Heart left ventricle (tissue), 16 donors: ENCODE data around the gene FTCD. TPM values are rescaled to one million over a fixed set of nuclear protein-coding genes. Genes with fewer than 3 reads are reported as not detected.

Experiments
- ATAC-seq, 4 donors: fragments of 200-7000 bp; cut with Tn5 transposase; one replicate each; pipeline ENCODE4 v1.9.1; 2020 to 2022; ENCODE audit warnings: moderate library complexity in 4 of 4, mild to moderate bottlenecking in 3 of 4, moderate number of reproducible peaks in 1 of 4
- DNase-seq, 5 donors: peaks; one replicate each; pipeline ENCODE4 v3.0.0-alpha.2; 2020
- H3K27ac ChIP-seq, 12 donors: fragments of 200-600 bp; sonication (generic) in 4 of 12; one replicate each; pipeline versions ENCODE4 v1.5.0 to v1.8.0; 2016 to 2022; ENCODE audit warnings: mild to moderate bottlenecking in 2 of 12
- H3K27me3 ChIP-seq, 9 donors: fragments of 200-600 bp; sonication (generic) in 2 of 9; one replicate each; pipeline versions ENCODE4 v1.5.1 to v1.8.0; 2016 to 2022; ENCODE audit warnings: mild to moderate bottlenecking in 3 of 9
- H3K36me3 ChIP-seq, 9 donors: fragments of 200-600 bp; sonication (generic) in 2 of 9; one replicate each; pipeline versions ENCODE4 v1.5.0 to v1.8.0; 2018 to 2022; ENCODE audit warnings: mild to moderate bottlenecking in 2 of 9
- H3K4me1 ChIP-seq, 12 donors: fragments of 200-600 bp; sonication (generic) in 4 of 12; one replicate each; pipeline versions ENCODE4 v1.5.0 to v1.8.0; 2016 to 2022; ENCODE audit warnings: mild to moderate bottlenecking in 3 of 12
- H3K4me3 ChIP-seq, 12 donors: fragments of 200-600 bp; sonication (generic) in 4 of 12; one replicate each; pipeline versions ENCODE4 v1.5.0 to v1.8.0; 2017 to 2022; ENCODE audit warnings: mild to moderate bottlenecking in 9 of 12, moderate library complexity in 4 of 12
- H3K9me3 ChIP-seq, 12 donors: fragments of 200-600 bp; sonication (generic) in 4 of 12; one replicate each; pipeline versions ENCODE4 v1.5.0 to v1.8.0; 2016 to 2022; ENCODE audit warnings: mild to moderate bottlenecking in 1 of 12
- POLR2A ChIP-seq, 2 donors: fragments of 450-650 bp; IDR thresholded peaks; one replicate each; pipeline ENCODE4 v1.6.1; 2017; ENCODE audit warnings: antibody characterized with exemption in 2 of 2, mild to moderate bottlenecking in 2 of 2, moderate library complexity in 2 of 2
- WGBS, 4 donors: extraction: QIAGEN DNeasy Blood & Tissue Kit in 2 of 4; methylation state at CpG; one replicate each; pipeline versions ENCODE4 v1.1.5 to v1.1.7; 2013 to 2018; 5-methylcytosine and 5-hydroxymethylcytosine counted together
- intact Hi-C, 10 donors: fragments of 100-400 bp; cut with DNase I; formaldehyde crosslinking; loops; one replicate each; pipeline versions ENCODE4 v1.11.1 to v1.14.2; 2022
- polyA plus RNA-seq, 2 donors: library from polyadenylated mRNA; stranded (reverse); fragments of 200-250 nt; gene quantifications; one replicate each; pipeline ENCODE4 v1.2.3, GENCODE V29; 2013
- total RNA-seq, 9 donors: library from RNA; depleted of rRNA in 2 of 9; stranded (reverse); fragments of >200 nt in 2 of 9; fragmentation: NEBNext Ultra II Directional in 3 of 9; extraction: Animal tissue kit (Norgen Biotek cat#: 25700) in 3 of 9; gene quantifications; one replicate each; pipeline versions ENCODE4 v1.1.0 to v1.2.4, GENCODE V29; 2016 to 2023
- TF ChIP-seq, protein P1 (sequence below), 12 donors: fragments of 200-600 bp; sonication (generic) in 4 of 12; IDR thresholded peaks; one replicate each; pipeline versions ENCODE4 v1.5.0 to v1.8.0; 2018 to 2022; ENCODE audit warnings: antibody characterized with exemption in 12 of 12, mild to moderate bottlenecking in 5 of 12
- donor health status: ischemic (EF 13 %, LVEDD 7.1; RV severe dilation, severe dysfunction).
- donor health status: healthy with polysubstance abuse.
- donor health status: DM: no; HTN: yes; CAD: no.
- donor health status: DM: no; HTN: no; CAD: no.
- donor health status: ischemic (EF 25% LVEDD 6.9; RV normal size, moderate dysfunction).
- donor health status: ischemic (EF 25% LVEDD 5.7; RV mildly dilated, moderate dysfunction).
- donor health status: healthy.
- donor health status: DM: yes; HTN: yes; CAD: no.
- donor health status: ischemic (EF 35%, LVEDD 5.7; RV mildly dilated, moderate dysfunction).
- donor health status: nonischemic (EF 11% LVEDD 7.7; RV severe dilation, severe dysfunction).
- donor health status: DM: yes; HTN: yes; CAD: no.
- donor health status: PGD.
- donor health status: ischemic (EF 29% LVEDD 5.4; RV normal size, mild dysfunction).
- donor health status: nonischemic (EF 23%, LVEDD 6.1; RV moderate dilation, normal function).

FTCD gene
- total and polyA plus RNA-seq, 11 donors = 0.17 to 3.1 (median 1.2) TPM; not detected in 1

DNA sequence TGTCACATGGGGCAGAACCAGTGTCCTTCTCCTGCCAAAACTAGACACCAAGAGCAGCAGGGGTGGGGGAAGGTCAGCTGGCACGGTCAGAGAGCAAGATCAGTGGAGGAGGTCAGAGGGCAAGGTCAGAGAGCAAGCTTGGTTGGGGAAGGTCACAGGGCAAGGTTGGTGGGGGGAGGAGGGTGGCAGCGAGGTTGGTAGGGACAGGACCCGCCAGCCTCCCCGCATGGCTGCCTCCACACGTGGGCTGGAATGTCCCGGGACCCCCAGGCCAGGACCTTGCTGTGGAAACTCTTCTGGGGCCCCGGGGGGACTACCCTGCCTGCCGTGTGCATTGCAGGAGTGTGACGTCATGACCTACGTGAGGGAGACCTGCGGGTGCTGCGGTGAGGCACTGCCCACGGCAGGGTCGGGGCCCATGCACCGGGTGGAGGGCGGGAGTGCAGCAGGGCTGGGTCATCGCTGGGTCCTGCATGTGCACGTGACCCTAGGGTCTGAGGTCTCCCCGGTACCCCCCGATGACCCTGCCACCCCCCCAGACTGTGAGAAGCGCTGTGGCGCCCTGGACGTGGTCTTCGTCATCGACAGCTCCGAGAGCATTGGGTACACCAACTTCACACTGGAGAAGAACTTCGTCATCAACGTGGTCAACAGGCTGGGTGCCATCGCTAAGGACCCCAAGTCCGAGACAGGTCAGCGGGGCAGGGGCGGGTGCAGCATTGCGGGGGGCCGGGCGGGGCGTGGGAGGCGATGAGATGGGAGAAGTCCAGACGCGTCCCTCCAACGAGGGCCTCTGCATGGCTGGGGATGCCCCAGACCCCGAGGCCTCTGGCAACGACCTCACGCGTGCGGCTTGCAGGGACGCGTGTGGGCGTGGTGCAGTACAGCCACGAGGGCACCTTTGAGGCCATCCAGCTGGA lies 30.2 kb downstream of the FTCD start:
- Histone ChIP-seq H3K4me3 (no peak overlapping the region), H3K27ac (peak overlapping the region in 1 of 12 donors; percentile 24), H3K36me3 (peaks cover 0 to 75% (median 47%) of the 10 kb centered on the region in 9 donors), H3K27me3 (no peaks in the 10 kb centered on the region), H3K9me3 (no peaks in the 10 kb centered on the region), H3K4me1 (peaks cover 0 to 18% (median 5%) of the 10 kb centered on the region in 12 donors)
- TF ChIP-seq POLR2A (IDR thresholded peaks at IDR 0.05) = no peak
- TF ChIP-seq, protein P1, sequence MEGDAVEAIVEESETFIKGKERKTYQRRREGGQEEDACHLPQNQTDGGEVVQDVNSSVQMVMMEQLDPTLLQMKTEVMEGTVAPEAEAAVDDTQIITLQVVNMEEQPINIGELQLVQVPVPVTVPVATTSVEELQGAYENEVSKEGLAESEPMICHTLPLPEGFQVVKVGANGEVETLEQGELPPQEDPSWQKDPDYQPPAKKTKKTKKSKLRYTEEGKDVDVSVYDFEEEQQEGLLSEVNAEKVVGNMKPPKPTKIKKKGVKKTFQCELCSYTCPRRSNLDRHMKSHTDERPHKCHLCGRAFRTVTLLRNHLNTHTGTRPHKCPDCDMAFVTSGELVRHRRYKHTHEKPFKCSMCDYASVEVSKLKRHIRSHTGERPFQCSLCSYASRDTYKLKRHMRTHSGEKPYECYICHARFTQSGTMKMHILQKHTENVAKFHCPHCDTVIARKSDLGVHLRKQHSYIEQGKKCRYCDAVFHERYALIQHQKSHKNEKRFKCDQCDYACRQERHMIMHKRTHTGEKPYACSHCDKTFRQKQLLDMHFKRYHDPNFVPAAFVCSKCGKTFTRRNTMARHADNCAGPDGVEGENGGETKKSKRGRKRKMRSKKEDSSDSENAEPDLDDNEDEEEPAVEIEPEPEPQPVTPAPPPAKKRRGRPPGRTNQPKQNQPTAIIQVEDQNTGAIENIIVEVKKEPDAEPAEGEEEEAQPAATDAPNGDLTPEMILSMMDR (IDR thresholded peaks at IDR 0.05) = no peak
- ATAC-seq = no peak
- DNase-seq = peak; percentile 8 to 61 (median 22)
- intact Hi-C loops = no loop called here
- WGBS, 4 donors = 87 to 90% (median 90%) methylated on average over 33 to 49 of the region's 49 CpGs

DNA sequence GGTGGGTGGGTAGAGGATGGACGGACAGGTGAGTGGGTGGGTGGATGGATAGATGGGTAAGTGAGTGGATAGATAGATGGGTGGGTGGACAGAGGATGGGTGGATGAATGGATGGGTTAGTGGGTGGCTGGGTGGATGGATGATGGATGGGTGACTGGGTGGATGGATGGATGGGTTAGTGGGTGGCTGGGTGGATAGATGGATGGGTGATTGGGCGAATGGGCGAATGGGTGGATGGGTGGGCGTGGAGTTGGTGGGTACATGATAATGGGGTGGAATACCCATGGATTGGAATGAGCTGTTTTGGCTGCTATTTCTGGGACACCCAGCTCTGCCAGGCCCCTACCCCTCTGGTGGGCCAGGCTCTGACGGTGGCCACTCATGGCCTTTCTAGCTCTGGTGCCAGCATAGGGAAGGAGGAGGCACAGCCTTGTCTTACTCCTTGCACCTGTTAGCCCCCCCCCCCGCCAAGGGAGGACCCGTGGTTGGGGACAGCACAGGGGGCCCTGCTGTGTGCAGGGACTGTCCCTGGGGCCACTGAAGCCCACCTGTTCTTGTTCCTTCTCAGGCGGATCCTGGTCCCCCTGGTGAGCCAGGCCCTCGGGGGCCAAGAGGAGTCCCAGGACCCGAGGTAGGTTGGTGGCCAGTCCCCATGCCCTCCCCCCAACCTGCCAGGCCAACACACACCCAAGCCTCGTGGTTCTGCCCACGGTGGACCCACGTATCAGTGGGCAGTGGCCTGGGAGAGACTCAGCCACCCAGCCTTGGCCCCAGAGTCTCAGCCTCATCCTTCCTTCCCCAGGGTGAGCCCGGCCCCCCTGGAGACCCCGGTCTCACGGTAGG lies 31.1 kb downstream of the FTCD start:
- 90 to 96% (median 95%) methylated on average over 13 to 16 of the region's 16 CpGs for WGBS, 4 donors
- Histone ChIP-seq H3K4me3 (no peak overlapping the region), H3K27me3 (no peaks in the 10 kb centered on the region), H3K36me3 (peaks cover 0 to 83% (median 55%) of the 10 kb centered on the region in 9 donors), H3K27ac (peak overlapping the region in 1 of 12 donors; percentile 24), H3K4me1 (peaks cover 0 to 16% (median 4%) of the 10 kb centered on the region in 12 donors), H3K9me3 (no peaks in the 10 kb centered on the region)
- DNase-seq = peak; percentile 2 to 34 (median 12)
- intact Hi-C loops = no loop called here
- TF ChIP-seq, protein P1 (IDR thresholded peaks at IDR 0.05) = no peak
- TF ChIP-seq POLR2A (IDR thresholded peaks at IDR 0.05) = no peak
- ATAC-seq = no peak

DNA sequence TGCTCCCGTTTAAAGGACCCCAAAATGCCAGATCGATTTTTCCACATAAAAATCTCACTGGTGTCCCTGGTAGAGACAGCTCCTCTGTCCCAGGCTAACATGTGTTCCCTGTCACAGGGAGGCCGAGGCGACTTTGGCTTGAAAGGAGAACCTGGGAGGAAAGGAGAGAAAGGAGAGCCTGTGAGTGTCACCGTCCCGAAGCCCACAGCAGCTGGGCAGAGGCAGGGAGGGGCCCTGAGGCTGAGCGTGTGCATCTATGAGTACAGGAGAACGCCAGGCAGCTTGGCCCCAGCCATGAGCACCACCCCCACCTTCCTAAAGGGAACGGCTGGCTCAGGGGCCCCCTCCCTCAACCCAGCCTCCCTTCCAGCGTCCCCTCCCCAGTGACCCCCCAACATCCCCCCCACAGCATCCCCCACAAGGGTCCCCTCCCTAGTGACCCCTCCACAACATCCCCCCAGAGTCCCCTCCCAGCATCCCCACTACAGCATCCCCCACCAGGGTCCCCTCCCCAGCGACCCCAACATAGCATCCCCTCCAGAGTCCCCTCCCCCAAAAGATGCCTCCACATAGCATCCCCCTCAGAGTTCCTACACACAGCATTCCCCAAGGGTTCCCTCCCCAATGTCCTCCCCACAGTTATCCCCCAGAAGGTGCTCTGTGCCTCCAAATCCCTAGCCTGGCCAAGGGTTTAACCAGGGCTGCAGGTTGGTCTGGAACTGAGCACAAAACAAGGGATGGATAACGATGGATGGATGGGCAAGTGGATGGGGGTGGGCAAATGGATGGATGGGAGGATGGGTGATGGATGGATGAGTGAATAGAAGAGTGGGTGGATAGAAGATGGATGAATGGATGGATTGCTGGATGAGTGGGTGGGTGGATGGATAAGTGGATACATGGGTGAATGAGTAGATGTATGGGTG lies 32.4 kb downstream of the FTCD start:
- WGBS, 4 donors = 93 to 95% (median 94%) methylated on average over 10 to 12 of the region's 12 CpGs

More for the DNA sequence above, 32.4 kb downstream of the FTCD start:
- TF ChIP-seq, protein P1 (IDR thresholded peaks at IDR 0.05) = no peak
- TF ChIP-seq POLR2A (IDR thresholded peaks at IDR 0.05) = no peak
- H3K36me3 ChIP-seq = peaks cover 0 to 90% (median 68%) of the 10 kb centered on the region in 9 donors
- ATAC-seq (no peak), DNase-seq (peak; percentile 5 to 28 (median 12))
- no peaks in the 10 kb centered on the region for H3K27me3 ChIP-seq
- peak overlapping the region in 1 of 12 donors; percentile 65 for H3K27ac ChIP-seq
- intact Hi-C loops = no loop called here
- no peaks in the 10 kb centered on the region for H3K9me3 ChIP-seq
- peaks cover 0 to 4% (median 0%) of the 10 kb centered on the region in 12 donors for H3K4me1 ChIP-seq
- H3K4me3 ChIP-seq = no peak overlapping the region
